C4-2B (cell line): ENCODE measurements around the gene METTL21C.

Experiments
- H3K27ac ChIP-seq: fragments of 450-650 bp; 2 replicates; pipeline ENCODE4 v1.5.1; 2017
- ZFX ChIP-seq: fragments of 450-650 bp; IDR thresholded peaks from 2 replicates; pipeline ENCODE4 v1.6.1; 2017
- TF ChIP-seq, protein P1 (sequence below): fragments of 450-650 bp; conservative IDR thresholded peaks from 2 replicates; pipeline ENCODE4 v1.5.1; 2017; ENCODE audit warnings: mild to moderate bottlenecking

The METTL21C gene

DNA sequence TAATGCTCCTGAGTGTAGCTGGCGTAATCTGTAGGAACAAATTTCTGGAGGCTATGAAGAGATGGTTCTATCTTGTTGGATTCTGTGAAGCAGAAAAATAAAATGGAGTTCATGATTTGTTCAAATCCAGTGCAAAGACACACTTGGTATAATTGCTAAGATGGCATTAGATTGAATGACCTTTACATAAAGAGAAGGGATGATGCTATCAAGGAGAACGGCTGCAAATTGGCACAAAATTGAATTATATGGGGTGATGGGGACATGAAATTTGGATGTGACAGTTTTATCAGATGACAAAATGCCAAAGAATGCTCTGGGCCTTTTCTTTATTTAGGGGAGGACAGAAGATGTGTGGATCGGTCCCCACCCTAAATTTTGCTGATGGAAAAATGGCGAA is 4.0 kb downstream of the METTL21C start:
- no peak overlapping the region for H3K27ac ChIP-seq
- TF ChIP-seq, protein P1, sequence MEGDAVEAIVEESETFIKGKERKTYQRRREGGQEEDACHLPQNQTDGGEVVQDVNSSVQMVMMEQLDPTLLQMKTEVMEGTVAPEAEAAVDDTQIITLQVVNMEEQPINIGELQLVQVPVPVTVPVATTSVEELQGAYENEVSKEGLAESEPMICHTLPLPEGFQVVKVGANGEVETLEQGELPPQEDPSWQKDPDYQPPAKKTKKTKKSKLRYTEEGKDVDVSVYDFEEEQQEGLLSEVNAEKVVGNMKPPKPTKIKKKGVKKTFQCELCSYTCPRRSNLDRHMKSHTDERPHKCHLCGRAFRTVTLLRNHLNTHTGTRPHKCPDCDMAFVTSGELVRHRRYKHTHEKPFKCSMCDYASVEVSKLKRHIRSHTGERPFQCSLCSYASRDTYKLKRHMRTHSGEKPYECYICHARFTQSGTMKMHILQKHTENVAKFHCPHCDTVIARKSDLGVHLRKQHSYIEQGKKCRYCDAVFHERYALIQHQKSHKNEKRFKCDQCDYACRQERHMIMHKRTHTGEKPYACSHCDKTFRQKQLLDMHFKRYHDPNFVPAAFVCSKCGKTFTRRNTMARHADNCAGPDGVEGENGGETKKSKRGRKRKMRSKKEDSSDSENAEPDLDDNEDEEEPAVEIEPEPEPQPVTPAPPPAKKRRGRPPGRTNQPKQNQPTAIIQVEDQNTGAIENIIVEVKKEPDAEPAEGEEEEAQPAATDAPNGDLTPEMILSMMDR: no peak
- no peak for TF ChIP-seq ZFX

DNA sequence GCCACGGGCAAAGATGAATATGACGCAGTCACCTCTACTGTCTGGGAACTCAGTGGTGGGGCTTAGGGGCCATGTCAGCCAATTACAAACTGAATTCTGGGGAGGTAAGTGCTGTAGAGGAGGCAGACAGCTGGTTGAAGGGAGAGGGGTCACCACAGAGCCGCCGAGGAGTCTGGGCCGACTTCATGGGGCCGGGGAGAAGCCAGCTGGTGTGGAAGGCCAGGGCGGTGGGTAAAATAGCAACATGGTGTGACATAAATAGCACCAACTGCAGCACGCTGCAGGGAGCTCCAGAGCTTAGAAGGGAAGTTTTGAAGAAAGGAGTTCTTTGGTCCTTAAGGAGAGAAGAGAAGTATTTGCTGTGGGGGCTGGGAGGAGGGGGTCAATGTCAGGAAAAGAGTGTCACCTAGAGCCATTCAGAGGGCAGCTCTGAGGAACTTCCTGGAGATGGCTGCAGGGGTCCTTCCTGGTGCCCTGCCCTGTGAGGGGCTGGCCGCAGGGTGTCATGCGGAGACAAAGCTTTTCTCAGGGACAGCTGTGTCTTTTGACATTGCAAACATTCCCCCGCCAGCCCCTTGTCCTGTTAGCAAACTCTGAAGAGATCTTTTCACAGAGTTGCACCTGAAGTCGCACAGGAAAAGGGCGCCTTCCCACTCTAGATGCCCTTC is 6.4 kb downstream of the METTL21C start:
- no peak overlapping the region for H3K27ac ChIP-seq
- TF ChIP-seq, protein P1: no peak
- TF ChIP-seq ZFX: no peak

- no peak overlapping the region for H3K27ac ChIP-seq
- TF ChIP-seq ZFX: no peak
- TF ChIP-seq, protein P1: no peak
Observed at GRCh38 chr13:102687520-102687919, 7.3 kb downstream of the METTL21C start.

- TF ChIP-seq, protein P1: no peak
- TF ChIP-seq ZFX: no peak
Observed at GRCh38 chr13:102686024-102686423, 8.8 kb downstream of the METTL21C start.

GRCh38 chr13:102683637-102684036 is 11.2 kb downstream of the METTL21C start:
- H3K27ac ChIP-seq: no peak overlapping the region
- TF ChIP-seq ZFX: no peak
- TF ChIP-seq, protein P1: no peak

More at GRCh38 chr13:102686024-102686423, 8.8 kb downstream of the METTL21C start:
- no peak overlapping the region for H3K27ac ChIP-seq

GRCh38 chr13:102682727-102683126 is 12.1 kb downstream of the METTL21C start:
- TF ChIP-seq, protein P1: no peak
- no peak for TF ChIP-seq ZFX

DNA sequence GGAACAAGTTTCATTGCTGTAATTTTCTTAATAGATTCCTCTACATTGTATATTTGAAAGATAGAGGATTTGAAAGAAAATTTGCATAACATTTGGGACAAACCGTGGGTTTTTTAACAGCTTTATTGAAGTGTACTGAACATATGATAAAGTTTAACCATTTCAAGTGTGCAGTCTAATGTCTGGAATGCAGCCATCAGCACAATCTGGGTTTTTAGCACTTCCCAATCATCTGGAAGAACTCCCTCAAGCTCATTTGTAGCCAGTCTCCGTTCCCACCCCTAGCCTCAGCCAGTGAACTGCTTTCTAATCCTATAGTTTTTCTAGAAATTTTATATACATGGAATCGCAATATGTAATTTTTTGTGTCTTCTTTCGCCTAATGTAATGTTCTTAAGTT is 12.6 kb downstream of the METTL21C start:
- H3K27ac ChIP-seq: no peak overlapping the region
- TF ChIP-seq, protein P1: no peak
- TF ChIP-seq ZFX: no peak

More at GRCh38 chr13:102682727-102683126, 12.1 kb downstream of the METTL21C start:
- H3K27ac ChIP-seq: no peak overlapping the region
